Glomerular visceral epithelial cell (primary cell): Measurements from ENCODE around the gene HAL.

Experiments
- DNase-seq: peaks from one replicate; pipeline ENCODE4 v3.0.0-alpha.2; 2016; ENCODE audit errors: extremely low spot score

Gene HAL

DNA sequence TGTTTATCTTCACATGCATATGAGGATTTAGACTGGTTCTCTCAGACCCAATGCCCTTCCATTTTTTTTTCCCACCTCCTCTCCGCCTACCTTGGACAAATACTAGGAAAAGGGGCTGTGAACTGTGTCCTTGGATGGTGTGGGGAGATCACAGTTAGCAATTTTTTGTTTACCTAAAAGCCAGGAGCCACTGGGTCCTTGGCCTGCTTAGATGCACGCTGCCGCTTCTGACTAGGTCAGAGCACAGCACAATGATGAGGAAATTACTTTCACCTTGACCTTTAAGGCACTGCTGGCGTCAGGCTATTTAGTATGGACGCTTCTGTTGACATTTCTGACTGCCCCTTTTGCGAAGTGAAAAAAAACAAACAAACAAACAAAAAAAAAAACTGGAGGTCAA is 55.6 kb downstream of the HAL start:
- DNase-seq: no peak
